OCI-LY3 (cell line): ENCODE measurements around the gene MGAT3.

ENCODE experiments used
- CTCF ChIP-seq: fragments of 200-600, 300-600 bp; sonication (generic); IDR thresholded peaks from 2 replicates; pipeline ENCODE4 v1.5.1; 2014; ENCODE audit warnings: antibody characterized with exemption, low read length, low read depth
- EZH2phosphoT487 ChIP-seq: fragments of 200-600 bp; shearing (Covaris generic); IDR thresholded peaks from 2 replicates; pipeline ENCODE4 v1.6.1; 2018; ENCODE audit warnings: antibody characterized with exemption, mixed run types, low read depth

GRCh38 chr22:39463931-39464390, 7.1 kb downstream of the MGAT3 start:
- TF ChIP-seq CTCF (no peak), EZH2phosphoT487 (no peak)
